Effector memory CD4-positive, alpha-beta T cell (primary cell): ENCODE results near the gene ZNF555.
A peak's percentile ranks its signal among the peaks of the same experiment; 100 is the strongest.
"Not testable (repeated sequence)": the region's sequence is repeated elsewhere in the genome, so short reads cannot be mapped to it uniquely, and the experiment has no call there.

Source experiments
- DNase-seq, 3 donors: peaks; one replicate each; pipeline ENCODE4 v3.0.0-alpha.2; 2020
- H3K27ac ChIP-seq: 2 replicates; pipeline ENCODE4 v1.7.0; 2013; ENCODE audit warnings: mild to moderate bottlenecking, low read length, moderate library complexity; ENCODE audit not compliant: insufficient read depth, poor library complexity, severe bottlenecking
- H3K27me3 ChIP-seq: replicated peaks from 2 replicates; pipeline ENCODE4 v1.7.0; 2013; ENCODE audit warnings: mild to moderate bottlenecking, low read length; ENCODE audit not compliant: insufficient read depth, control insufficient read depth, poor library complexity, severe bottlenecking
- H3K36me3 ChIP-seq: 2 replicates; pipeline ENCODE4 v1.7.0; 2013; ENCODE audit warnings: mild to moderate bottlenecking, low read length, moderate library complexity; ENCODE audit not compliant: control insufficient read depth, insufficient read depth
- H3K4me1 ChIP-seq: 2 replicates; pipeline ENCODE4 v1.7.0; 2013; ENCODE audit warnings: low read length, mild to moderate bottlenecking; ENCODE audit not compliant: control insufficient read depth, insufficient read depth, poor library complexity, severe bottlenecking
- H3K4me3 ChIP-seq: 2 replicates; pipeline ENCODE4 v1.7.0; 2013; ENCODE audit warnings: low read length, low read depth, mild to moderate bottlenecking; ENCODE audit not compliant: insufficient read depth, poor library complexity, severe bottlenecking
- H3K9me3 ChIP-seq: 2 replicates; pipeline ENCODE4 v1.7.0; 2013; ENCODE audit warnings: mild to moderate bottlenecking, low read length, moderate library complexity; ENCODE audit not compliant: control insufficient read depth

Gene ZNF555

GRCh38 chr19:2896694-2897093, 55.4 kb downstream of the ZNF555 start:
- no peak for DNase-seq
- no peak overlapping the region for H3K4me3 ChIP-seq
- no peak overlapping the region for H3K27ac ChIP-seq
- H3K9me3 ChIP-seq, result no peaks in the 10 kb centered on the region
- H3K36me3 ChIP-seq, result no peaks in the 10 kb centered on the region
- H3K27me3 ChIP-seq, result no peaks in the 10 kb centered on the region
- H3K4me1 ChIP-seq, result peaks cover 7% of the 10 kb centered on the region

DNA sequence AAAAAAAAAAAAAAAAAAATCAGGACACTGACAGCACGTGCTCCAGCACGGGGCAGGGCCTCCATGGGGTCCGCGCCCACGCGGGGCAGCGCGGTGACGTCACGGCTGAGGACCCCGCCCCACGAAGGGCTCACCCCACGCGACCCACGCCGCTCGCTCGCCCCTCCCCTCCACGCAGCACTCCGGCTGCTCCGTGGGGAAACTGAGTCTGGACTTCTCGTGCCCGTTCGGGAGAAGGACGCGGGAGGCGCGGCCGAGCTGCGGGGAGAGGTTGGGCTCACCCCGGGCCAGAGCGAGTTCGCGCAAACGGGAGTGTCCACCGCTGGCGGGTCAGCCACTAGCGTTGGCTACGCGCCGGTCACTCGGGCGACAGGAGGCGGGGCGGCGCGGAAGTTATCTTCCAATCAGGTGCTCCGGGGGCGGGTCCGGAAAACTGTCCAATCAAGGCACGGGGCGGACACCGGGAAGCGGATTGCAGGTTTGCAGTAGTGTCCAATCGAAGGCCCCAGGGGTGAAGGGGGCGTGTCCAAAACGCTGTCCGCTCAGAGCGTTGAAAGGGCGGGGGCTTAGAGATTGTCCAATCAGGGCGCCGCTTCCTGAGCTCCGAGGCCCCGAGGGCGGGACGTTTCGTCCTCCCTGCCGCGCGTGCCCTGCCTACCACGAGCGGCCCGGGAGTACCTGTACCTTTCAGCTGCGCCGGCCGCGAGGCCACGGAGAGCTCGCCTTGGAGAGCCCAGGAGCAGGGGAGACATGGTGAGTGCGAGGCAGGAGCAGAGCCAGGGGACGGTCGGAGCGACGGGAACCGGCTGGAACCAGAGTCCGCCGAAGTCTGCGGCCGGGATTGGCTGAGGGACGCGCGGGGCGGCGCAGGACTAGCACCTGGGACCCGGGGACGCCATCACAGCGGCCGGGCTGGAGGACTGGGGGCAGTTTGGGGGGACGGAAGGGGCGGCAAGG, 59.3 kb downstream of the ZNF555 start, which contains the start of gene ZNF57:
ZNF57 (plus strand) TSS at position 633 of the 957 bp plus-strand sequence; CDS start at position 751, 118 bp downstream.
- Histone ChIP-seq H3K9me3 (no peaks in the 10 kb centered on the region), H3K36me3 (no peaks in the 10 kb centered on the region), H3K4me3 (peak within 1 kb of the TSS; percentile 63), H3K4me1 (peaks cover 7% of the 10 kb centered on the region), H3K27ac (peak within 1 kb of the TSS; percentile 18), H3K27me3 (no peaks in the 10 kb centered on the region)
- DNase-seq, result peak; percentile 92 to 98 (median 95)

DNA sequence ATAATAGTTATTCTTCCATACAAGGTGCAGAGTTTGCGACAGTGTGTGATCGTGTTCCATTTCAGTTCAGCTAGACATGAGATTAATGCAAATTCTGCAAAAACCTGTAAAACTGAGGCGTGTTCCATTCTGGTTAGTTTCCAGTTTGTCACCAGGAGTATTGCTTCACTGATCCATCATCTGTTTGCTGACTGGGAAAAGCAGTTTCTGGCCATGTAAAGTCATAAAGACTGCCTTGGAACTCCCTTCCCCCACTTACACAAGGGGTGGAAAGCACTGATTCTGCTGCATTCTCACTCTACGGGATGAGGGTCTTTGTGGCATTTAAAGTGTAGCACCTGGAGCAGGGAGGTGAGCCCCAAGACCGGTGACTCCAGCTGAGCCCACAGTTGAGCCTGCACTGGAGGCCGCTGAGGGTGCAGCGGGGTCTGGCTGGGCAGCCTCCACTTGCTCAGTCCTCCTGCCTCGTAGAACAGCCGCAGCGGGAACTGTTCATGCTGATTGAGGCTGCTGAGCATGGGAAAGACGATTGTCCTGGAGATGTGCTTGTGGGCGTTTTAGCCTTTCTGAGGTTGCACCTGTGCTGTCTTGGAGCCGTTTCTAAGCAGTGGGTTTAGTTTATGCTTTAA, 61.4 kb downstream of the ZNF555 start:
- Histone ChIP-seq H3K4me3 (no peak overlapping the region), H3K9me3 (no peaks in the 10 kb centered on the region), H3K27me3 (no peaks in the 10 kb centered on the region), H3K36me3 (no peaks in the 10 kb centered on the region), H3K27ac (no peak overlapping the region), H3K4me1 (peaks cover 7% of the 10 kb centered on the region)
- no peak for DNase-seq

GRCh38 chr19:2903326-2903725, 62.1 kb downstream of the ZNF555 start:
- H3K9me3 ChIP-seq, H3K27ac ChIP-seq, DNase-seq, H3K4me1 ChIP-seq, H3K4me3 ChIP-seq, H3K36me3 ChIP-seq, H3K27me3 ChIP-seq: not testable (repeated sequence)

DNA sequence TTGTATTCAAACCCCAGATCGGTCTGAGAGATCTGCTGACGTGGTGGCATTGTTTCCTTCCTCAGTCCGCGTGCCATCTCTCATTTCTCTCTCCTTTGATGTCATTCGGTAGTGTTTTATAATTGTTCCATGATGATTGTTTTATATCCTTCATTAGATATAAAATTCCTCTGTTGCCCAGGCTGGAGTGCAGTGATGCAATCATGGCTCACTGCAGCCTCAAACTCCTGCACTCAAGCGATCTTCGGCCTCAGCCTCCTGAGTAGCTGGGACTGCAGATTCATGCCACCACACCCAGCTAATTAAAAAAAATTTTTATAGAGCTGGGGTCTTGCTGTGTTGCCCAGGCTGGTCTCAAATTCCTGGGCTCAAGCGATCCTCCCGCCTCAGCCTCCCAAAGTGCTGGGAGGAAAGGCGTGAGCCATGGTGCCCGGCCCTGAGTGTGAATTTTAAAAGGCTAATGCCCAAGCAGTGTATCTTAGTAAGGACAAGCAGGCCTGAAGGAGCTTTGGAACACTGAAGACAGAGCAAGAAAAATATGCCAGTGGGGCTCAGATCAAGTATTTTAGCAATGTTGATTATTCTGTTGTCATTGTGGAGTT, 64.7 kb downstream of the ZNF555 start:
- Histone ChIP-seq H3K36me3 (no peaks in the 10 kb centered on the region), H3K27me3 (no peaks in the 10 kb centered on the region), H3K27ac (no peak overlapping the region), H3K9me3 (no peaks in the 10 kb centered on the region), H3K4me1 (peaks cover 2% of the 10 kb centered on the region), H3K4me3 (no peak overlapping the region)
- no peak for DNase-seq

DNA sequence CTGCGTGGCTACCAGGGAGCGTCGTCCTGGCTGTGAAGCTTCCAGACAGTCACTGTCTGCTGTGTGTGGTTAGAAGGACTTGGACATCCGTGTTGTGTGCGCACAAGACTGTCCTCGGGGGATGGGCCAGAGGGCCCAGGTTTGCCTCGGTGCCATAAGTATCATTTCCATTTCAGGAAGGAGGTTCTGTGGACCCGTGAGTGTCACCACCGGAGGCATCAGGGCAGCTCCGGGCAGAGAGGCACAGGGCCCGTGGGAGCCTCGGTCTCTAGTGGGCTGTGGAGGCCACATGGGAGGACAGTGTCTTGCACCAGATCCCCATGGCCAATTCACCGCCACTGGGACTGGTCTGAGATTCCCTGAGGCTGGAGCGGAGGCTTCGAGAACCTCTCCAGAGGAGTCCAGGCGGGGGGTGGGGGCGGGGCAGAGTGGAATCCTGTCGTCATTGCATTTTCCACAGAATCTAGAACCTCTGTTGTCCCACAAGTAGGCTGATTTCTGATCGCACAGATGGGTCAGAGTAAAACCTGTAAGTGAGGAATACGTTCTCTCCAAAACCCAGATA, 65.4 kb downstream of the ZNF555 start:
- Histone ChIP-seq H3K4me3 (no peak overlapping the region), H3K36me3 (no peaks in the 10 kb centered on the region), H3K4me1 (no peaks in the 10 kb centered on the region), H3K27ac (no peak overlapping the region), H3K9me3 (no peaks in the 10 kb centered on the region), H3K27me3 (no peaks in the 10 kb centered on the region)
- DNase-seq, result no peak
